ENCODE measurements around the gene FRA10AC1. TPM values are rescaled to one million over a fixed set of nuclear protein-coding genes. Genes with fewer than 3 reads are reported as not detected.

Gene FRA10AC1
- total RNA-seq, 6 experiments from 2014 or later = 4.2 to 9.4 (median 6.6) TPM

GRCh38 chr10:93673791-93674190, 28.6 kb downstream of the FRA10AC1 start:
- Histone ChIP-seq H3K4me1 (peaks cover 0 to 68% (median 21%) of the 10 kb centered on the region in 4 donors), H3K27ac (peak overlapping the region in 2 of 3 donors; percentile 57 to 72), H3K36me3 (peaks cover 0 to 5% (median 2%) of the 10 kb centered on the region in 4 donors), H3K4me3 (no peak overlapping the region), H3K27me3 (no peaks in the 10 kb centered on the region), H3K9me3 (no peaks in the 10 kb centered on the region)
- TF ChIP-seq POLR2A (IDR thresholded peaks at IDR 0.05) (no peak), CTCF (IDR thresholded peaks at IDR 0.05) (no peak)
- DNase-seq = no peak
- intact Hi-C loops (cut with DNase I) = loop anchor here in 1 of 2 donors (10.0 kb wide), 1 partner anchor 79 kb away; no protein-coding TSS in a partner anchor
- peak in 3 of 4 donors; percentile 18 to 32 (median 20) for ATAC-seq
- 40% methylated on average over 2 of the region's 2 CpGs for WGBS (ENCODE audit: insufficient coverage, low coverage, low lambda C conversion rate, missing lambda C conversion rate)

- ATAC-seq (peak; percentile 16 to 65 (median 54)), DNase-seq (no peak)
- intact Hi-C loops (cut with DNase I) = loop anchor here in 1 of 2 donors (10.0 kb wide), 1 partner anchor 78 kb away; no protein-coding TSS in a partner anchor
- peak overlapping the region; percentile 41 to 72 (median 57) for H3K27ac ChIP-seq
- peaks cover 0 to 5% (median 2%) of the 10 kb centered on the region in 4 donors for H3K36me3 ChIP-seq
- H3K9me3 ChIP-seq = no peaks in the 10 kb centered on the region
- WGBS (ENCODE audit: insufficient coverage, low coverage, low lambda C conversion rate, missing lambda C conversion rate) = 36% methylated on average over 2 of the region's 2 CpGs
- no peak overlapping the region for H3K4me3 ChIP-seq
- TF ChIP-seq CTCF (IDR thresholded peaks at IDR 0.05) (no peak), POLR2A (IDR thresholded peaks at IDR 0.05) (no peak)
- no peaks in the 10 kb centered on the region for H3K27me3 ChIP-seq
- peaks cover 0 to 74% (median 25%) of the 10 kb centered on the region in 4 donors for H3K4me1 ChIP-seq
These were observed 29.5 kb downstream of the FRA10AC1 start for GRCh38 chr10:93672890-93673289.

GRCh38 chr10:93672022-93672678, 30.2 kb downstream of the FRA10AC1 start:
- TF ChIP-seq POLR2A (IDR thresholded peaks at IDR 0.05) (no peak), CTCF (IDR thresholded peaks at IDR 0.05) (no peak)
- ATAC-seq = peak; percentile 70 to 85 (median 80)
- Histone ChIP-seq H3K36me3 (peaks cover 0 to 5% (median 2%) of the 10 kb centered on the region in 4 donors), H3K27me3 (no peaks in the 10 kb centered on the region), H3K4me3 (peak overlapping the region in 1 of 3 donors; percentile 13), H3K27ac (peak overlapping the region; percentile 41 to 72 (median 57)), H3K9me3 (no peaks in the 10 kb centered on the region), H3K4me1 (peaks cover 0 to 78% (median 29%) of the 10 kb centered on the region in 4 donors)
- 21% methylated on average over 2 of the region's 2 CpGs for WGBS (ENCODE audit: insufficient coverage, low coverage, low lambda C conversion rate, missing lambda C conversion rate)
- peak in 1 of 3 donors; percentile 47 for DNase-seq
- intact Hi-C loops (cut with DNase I) = loop anchor here in 1 of 2 donors (10.0 kb wide), 1 partner anchor 77 kb away; no protein-coding TSS in a partner anchor

GRCh38 chr10:93671042-93671441, 31.4 kb downstream of the FRA10AC1 start:
- TF ChIP-seq POLR2A (IDR thresholded peaks at IDR 0.05) (no peak), CTCF (IDR thresholded peaks at IDR 0.05) (no peak)
- intact Hi-C loops (cut with DNase I) = loop anchor here in 1 of 2 donors (10.0 kb wide), 1 partner anchor 76 kb away; no protein-coding TSS in a partner anchor
- Histone ChIP-seq H3K9me3 (no peaks in the 10 kb centered on the region), H3K4me1 (peaks cover 0 to 78% (median 30%) of the 10 kb centered on the region in 4 donors), H3K27ac (peak overlapping the region in 2 of 3 donors; percentile 33 to 72), H3K27me3 (no peaks in the 10 kb centered on the region), H3K4me3 (no peak overlapping the region), H3K36me3 (peaks cover 0 to 6% (median 2%) of the 10 kb centered on the region in 4 donors)
- ATAC-seq (no peak), DNase-seq (no peak)
- WGBS (ENCODE audit: insufficient coverage, low coverage, low lambda C conversion rate, missing lambda C conversion rate) = 65% methylated on average over 2 of the region's 2 CpGs

All from right lobe of liver (tissue), 6 donors.